HK-2 (cell line): ENCODE measurements around the gene NTRK3.

Experiments
- DNase-seq: peaks from one replicate; pipeline ENCODE4 v3.0.0-alpha.2; 2018; ENCODE audit not compliant: unreplicated experiment

NTRK3 gene

GRCh38 chr15:87998630-87999029 is 257.9 kb downstream of the NTRK3 start:
- no peak for DNase-seq

- no peak for DNase-seq
Observed at GRCh38 chr15:87986776-87987175, 269.8 kb downstream of the NTRK3 start.

DNA sequence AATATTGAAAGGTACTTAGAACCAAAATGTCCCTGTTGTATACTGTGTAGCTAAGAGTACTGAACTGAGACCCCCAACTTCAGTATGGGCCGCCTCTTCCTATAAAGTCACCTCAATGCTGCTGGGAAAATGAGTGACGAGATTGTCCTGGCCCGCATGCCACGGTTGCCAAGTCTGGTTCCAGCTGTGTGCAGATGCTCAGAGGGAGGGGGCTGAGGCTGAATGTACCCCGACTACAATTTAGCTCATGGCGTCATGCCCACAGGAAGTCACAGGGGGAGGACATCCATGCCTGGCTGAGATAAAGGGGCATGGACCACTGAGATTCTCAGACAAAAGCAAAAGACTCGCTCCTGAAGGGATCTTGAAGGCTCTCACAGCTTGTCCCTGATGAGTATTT is 271.1 kb downstream of the NTRK3 start:
- no peak for DNase-seq

GRCh38 chr15:87981969-87982368 is 274.6 kb downstream of the NTRK3 start:
- DNase-seq = no peak

GRCh38 chr15:87977907-87978306 is 278.6 kb downstream of the NTRK3 start:
- DNase-seq = no peak

DNA sequence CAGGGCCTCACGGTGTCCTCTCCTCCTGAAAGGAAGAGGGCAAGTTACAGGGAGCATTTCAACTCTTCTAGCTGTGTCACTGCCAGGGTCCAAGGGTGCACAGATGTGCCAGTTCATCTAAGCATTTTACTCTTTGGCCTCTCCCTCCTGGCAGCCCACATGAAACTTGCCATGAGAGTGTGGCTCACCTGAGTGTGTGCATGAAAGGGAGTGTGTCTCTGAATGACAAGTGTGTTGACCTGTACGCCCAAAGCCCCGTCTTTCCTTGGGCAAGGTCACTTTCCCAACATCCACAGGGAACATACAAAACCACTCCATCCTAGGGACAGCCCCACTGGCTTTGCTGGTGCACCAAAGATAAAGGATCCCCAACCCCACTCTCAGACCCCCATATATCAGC is 280.0 kb downstream of the NTRK3 start:
- DNase-seq = no peak

GRCh38 chr15:87973501-87974215 is 282.9 kb downstream of the NTRK3 start:
- DNase-seq = no peak

- no peak for DNase-seq
Observed at GRCh38 chr15:87971076-87971475, 285.5 kb downstream of the NTRK3 start.

GRCh38 chr15:87967951-87968350 is 288.6 kb downstream of the NTRK3 start:
- DNase-seq = no peak

DNA sequence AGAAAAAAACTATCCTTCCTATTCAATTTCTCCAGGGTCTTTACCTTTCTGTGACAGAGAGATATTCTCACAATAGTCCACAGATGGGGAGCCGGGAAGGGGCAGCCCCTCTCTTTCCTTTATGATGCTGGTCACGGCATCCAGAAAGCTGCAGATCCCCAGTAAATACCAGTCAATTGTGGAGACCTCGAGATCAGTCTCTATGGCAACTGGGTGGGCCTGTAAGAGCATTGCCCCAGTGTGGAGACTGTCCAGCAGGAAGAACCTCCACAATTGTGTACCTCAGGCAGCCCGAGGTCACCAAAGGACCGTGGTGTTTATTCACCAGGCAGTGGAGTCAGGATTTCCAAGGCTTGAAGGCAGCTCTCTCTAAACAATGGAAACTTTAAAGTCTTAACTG is 291.2 kb downstream of the NTRK3 start:
- DNase-seq = no peak

DNA sequence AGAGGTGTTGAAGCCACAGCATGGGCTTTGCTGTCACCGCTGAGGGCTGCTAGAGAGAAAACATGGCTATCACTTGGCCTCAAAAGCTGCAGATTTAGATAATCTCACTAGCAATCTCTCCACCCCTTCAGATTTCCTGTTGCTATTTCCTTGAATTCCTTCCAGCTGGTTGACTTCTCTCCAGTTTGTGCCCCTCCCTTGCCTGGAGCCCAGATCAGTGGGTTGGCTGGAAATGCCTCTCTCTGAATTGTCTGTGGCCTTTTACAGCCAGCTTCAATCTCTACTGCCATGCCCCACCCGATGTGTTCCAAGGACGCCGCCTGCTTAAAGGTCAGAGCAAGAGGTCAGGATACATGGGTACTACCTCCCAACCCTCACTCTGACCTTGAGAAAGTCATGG is 294.1 kb downstream of the NTRK3 start:
- DNase-seq = no peak

GRCh38 chr15:87961851-87962420 is 294.6 kb downstream of the NTRK3 start:
- no peak for DNase-seq

DNA sequence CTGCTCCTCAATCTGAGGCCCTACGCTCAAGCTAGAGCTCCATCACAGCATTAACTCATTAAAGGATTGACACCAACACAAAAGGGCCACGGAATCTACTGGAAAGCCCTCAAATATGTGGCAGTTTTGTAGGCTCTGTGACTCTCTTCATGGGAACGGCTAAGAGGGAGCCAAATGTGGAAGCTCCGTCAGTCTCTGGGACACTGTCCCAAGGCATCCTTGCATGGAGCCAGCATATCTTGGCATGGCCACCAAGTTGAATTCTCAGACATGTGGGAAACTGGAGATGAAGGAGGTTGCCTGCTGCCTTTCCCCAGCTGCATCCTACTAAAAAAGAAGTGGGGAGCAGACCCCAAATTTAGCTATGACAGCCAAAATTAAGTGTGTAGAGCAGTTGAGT is 296.9 kb downstream of the NTRK3 start:
- no peak for DNase-seq

DNA sequence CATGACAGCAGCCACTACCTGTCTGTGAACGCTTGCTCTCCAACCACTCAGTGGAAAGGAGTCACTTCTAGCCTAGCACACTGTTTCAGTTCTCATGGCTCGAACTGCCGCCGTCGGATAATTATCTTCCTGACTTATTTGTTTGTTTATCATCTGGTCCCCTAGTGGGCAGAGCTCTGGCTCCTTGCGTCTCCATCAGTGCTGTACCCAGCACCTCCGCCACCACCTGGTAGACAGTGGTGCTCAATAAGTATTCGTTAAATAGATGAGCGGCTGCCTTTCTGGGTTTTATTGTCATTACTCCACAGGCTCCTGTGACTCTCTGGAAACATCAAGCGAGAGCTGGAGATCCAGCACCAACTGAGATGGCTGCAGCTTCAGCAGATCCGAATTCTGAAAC is 297.5 kb downstream of the NTRK3 start:
- DNase-seq = no peak

DNA sequence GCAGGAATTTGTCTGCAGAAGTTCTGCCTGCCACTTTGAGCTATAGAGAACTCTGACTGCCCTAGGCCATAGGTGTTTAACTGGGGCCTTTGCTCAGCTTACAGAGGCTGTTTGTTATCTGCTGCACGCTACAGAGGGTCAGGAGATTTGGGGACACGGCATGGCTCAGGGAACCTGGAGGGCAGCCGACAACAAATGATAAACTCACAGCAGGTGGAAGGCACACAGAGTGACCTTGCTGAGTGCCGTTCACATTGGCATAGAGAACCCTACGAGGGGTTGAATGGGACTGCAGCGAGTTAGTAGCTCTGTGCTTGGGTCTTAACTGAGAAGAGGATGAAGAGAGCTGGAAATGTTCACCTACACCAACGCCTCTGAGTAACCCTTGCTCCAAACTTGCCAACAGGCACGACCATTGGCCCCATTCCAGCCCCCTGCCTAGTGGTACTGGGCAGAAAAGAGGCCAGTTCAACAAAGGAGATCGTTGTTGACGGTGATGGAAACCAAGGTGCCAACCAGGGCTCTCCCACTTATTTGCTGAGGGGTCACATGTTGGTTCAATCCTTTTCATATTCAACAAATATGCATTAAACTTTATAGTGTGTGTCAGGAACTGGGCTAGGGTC is 301.1 kb downstream of the NTRK3 start:
- no peak for DNase-seq

DNA sequence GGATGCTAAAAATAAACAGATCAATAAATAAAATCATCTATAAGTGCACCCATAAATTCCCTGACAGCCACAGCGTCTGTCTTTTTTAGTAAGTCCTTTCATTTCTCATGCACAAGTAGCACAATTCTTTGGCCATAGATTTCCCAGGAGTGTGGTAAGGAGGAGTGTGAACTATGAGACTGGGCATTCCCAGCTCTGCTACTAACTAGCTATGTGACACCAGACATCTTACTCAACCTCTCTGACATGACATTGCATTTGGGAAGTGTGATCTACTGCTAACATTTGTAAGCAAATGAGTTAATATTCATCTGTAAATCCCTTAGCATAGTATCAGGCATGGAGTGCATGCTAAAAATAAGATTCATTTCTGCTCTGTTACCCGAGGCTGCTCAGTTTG is 301.7 kb downstream of the NTRK3 start:
- no peak for DNase-seq

DNA sequence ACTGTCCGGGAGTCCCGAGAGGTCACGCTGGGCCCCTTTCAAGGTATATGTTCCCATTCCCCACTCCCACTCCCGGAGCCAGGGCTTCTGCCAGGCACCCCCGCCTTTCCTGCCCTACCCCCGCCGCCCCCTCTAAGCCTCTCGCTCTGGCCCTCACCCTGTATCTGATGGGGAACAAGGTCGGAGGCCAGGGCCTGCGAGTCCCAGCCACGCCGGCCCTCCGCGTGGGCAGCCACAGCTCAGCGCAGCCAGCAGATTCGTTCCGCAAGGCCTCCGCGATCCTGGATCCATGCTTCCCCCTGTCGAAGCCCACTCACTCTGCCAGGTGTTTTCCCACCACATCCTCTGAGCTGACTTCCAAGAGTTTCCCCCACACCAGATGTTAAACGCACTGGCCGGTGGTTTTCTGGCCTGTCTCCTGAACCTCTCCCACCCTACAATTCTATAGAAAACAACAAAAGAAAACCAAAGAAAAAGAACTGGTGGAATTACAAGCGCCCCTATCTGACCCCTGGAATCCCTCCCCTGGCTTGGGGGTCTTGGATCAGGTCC is 303.7 kb downstream of the NTRK3 start:
- DNase-seq = no peak

DNA sequence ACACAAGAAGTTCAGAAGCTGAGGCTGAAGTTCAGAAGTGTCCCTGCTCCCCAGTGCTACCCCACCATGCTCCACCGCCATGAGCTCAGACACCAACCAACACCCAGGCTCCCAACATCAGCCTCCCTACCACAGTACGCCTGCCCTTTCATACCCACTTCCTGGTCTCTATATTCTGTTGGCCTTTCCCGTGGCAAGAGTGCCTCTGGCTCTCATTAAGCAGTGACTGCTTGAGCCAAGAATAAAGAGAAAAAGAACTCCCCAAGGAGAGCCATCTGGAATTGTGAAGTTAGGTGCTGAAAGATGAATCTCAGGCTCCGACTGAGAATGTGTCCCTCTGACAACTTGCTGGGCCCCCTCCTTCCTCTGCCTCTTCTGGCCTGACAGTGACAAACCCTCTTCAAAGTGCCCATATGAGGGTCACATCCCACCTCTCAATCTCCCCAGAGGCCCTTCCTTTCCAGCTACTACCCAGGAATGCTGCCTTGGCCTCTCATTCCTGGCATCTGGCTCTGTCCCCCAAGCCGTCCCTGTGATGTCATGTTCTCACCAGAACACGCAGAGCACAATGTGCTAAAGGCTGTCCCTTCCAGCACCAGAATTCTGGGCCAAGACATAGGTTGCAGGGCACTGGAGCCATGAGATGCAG is 306.8 kb downstream of the NTRK3 start:
- no peak for DNase-seq

- DNase-seq = no peak
Observed at GRCh38 chr15:87949151-87949574, 307.4 kb downstream of the NTRK3 start.

DNA sequence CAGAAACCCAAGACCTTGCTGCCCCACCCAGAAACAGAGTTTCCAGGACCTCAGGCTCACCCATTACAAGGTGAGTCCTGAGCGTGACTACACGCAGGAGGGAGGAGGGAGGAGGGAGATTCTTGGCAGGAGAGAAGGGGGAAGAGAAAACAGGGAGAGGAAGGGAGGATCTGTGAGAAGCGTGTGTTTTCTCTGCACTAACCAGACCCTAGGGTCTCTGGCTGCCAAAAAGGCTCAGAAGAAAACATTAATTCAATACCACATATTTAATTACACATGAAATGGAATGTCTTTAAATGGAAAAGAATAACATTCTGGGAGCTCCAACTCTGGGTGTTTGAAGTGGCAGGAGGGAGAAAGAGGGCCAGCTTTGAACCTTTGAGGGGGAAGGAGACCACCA is 309.0 kb downstream of the NTRK3 start:
- DNase-seq = no peak

- no peak for DNase-seq
Observed at GRCh38 chr15:87945246-87945645, 311.3 kb downstream of the NTRK3 start.

DNA sequence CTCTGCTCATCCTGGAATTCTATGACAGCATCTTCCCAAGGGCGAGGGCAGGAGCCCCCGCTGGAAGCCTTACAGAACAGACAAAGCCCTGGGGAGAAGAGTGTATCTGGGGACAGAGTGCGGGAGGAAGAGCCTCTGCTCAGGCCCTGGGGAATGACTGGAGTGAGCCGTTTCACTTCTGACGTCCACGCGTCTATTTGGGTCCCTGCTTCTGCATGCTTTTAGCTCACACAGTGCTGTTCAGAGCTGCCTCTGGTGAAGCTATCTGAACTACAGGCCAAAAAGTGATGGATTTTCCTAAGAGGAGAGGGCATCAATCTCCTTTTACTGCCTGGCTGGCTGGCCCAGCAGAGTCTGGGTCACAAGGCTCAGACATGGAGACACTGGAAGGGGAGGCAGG is 311.8 kb downstream of the NTRK3 start:
- no peak for DNase-seq

- no peak for DNase-seq
Observed at GRCh38 chr15:87944050-87944449, 312.5 kb downstream of the NTRK3 start.
